ENCODE results near the gene S100A6.
"Not testable (repeated sequence)": the region's sequence is repeated elsewhere in the genome, so short reads cannot be mapped to it uniquely, and the experiment has no call there.

S100A6 gene

GRCh38 chr1:153531638-153532037, 4.2 kb downstream of the S100A6 start:
- no peak for DNase-seq (ENCODE audit: low read depth)

- no peak for DNase-seq (ENCODE audit: low read depth)
These were observed 8.1 kb downstream of the S100A6 start for GRCh38 chr1:153527683-153528040.

- DNase-seq (ENCODE audit: low read depth), result peak; percentile 36
These were observed 8.6 kb downstream of the S100A6 start for GRCh38 chr1:153527023-153527682.

DNA sequence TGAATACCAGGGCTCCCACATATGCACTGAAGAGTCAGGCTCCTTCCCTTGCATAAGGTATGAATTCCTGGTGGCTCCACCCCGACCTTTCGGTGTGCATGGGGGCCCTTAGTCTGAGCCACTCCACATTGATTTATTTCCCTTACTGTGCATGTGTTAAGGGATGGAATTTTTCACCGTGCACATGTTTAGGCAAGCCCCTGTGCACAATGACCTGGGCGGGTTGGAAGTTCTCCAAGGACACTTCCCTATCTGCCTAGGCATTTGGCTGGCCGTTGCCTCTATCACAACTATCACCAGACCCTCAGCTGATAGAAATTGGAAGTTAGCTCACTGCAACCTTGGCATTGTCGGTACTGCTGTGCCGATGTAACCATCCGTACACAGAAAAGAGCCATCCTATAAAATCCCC, 9.7 kb downstream of the S100A6 start:
- DNase-seq (ENCODE audit: low read depth), result no peak

GRCh38 chr1:153525088-153525728, 10.6 kb downstream of the S100A6 start:
- no peak for DNase-seq (ENCODE audit: low read depth)

GRCh38 chr1:153522353-153523048, 13.3 kb downstream of the S100A6 start:
- DNase-seq (ENCODE audit: low read depth), result not testable (repeated sequence)

- DNase-seq (ENCODE audit: low read depth), result not testable (repeated sequence)
These were observed 14.0 kb downstream of the S100A6 start for GRCh38 chr1:153521808-153522207.

DNA sequence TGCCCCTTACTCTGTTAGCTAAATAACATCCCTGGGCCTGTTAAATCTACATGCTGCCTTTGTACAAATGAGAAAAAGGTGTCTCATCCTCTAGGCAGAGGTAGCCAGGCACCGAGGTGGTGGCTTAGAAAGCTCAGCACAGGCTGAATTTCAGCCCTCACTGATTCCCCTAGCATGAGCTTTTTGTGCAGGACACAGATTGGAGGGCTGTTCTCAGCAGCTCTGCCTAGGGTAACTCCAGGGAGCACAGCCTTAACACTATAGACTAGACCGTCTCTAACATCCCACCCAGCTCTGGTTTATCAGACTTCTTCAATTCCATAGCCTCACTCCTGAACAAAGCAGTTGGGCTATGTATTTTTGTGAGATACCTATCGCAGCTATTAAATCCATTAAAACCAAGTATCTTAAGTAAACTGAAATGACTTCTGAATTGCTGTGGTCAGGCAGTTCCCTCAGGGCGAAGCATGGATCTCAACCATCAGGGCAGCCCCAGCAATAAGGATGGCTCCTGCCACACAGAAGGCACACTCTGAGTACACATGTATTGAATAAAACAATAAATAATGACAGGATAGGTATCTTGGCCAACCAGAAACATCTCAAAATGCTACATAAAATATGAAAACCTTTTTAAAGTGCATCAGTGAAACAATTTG, 14.8 kb downstream of the S100A6 start:
- no peak for DNase-seq (ENCODE audit: low read depth)

DNA sequence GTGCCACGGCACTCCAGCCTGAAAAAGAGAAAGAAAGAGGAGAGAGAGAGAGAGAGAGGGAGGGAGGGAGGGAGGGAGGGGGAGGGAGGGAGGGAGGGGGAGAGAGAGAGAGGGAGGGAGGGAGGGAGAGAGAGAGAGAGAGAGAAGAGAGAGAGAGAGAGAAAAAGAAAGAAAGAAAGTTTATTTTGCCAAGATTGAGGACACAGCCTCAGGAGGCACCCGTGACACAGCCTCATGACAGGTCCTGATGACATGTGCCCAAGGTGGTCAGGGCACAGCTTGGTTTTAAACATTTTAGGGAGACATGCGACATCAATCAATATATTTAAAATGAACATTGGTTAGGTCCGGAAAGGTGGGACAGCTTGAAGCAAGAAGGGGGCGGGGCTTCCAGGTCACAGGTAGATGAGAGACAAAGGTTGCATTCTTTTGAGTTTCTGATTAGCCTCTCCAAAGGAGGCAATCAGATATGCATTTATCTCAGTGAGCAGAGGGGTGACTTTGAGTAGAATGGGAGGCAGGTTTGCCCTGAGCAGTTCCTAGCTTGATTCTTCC, 15.6 kb downstream of the S100A6 start:
- not testable (repeated sequence) for DNase-seq (ENCODE audit: low read depth)

GRCh38 chr1:153519242-153519641, 16.5 kb downstream of the S100A6 start:
- DNase-seq (ENCODE audit: low read depth), result no peak

DNA sequence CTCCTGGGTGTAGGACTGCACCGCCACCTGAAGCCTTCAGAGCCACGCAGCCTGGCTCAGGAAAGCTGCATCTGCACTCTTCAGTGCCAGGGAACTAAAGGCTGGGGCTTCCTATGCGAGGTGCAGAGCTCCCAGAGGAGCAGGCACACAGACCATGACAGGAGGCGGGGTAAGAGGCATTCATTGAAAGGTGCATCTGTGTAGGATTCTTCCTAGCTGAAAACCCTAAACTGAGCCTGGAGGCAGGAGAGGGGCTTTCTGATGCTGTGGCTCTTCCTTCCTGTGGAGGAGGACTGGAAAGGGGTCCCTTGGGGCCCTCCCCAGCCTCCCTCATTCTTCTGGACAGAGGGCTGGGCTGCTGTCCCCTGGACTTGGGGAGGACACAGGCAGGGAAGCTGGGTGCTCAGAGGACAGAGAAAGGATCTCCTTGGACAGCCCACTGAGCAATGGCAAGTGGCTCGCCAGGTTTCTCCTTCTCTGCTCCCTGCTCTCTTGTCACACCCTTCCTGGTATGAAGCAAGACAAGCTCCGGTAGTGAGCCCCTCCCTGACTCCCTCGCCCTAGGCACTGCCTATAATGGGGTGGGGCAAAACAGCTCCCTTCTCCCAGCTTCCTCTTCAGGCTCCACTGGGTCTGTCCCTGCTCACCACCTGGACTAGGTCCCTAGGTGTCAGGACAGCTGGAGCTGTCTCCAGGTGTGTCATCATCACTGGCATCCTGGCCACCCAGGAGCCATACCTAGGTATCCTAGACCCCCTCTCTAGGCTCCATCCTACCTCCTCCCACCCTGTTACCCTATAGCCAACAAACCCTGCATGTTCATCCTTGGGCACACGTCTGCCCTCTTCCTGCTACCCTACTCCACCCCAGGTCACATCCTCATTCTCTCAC, 20.0 kb downstream of the S100A6 start:
- no peak for DNase-seq (ENCODE audit: low read depth)

DNA sequence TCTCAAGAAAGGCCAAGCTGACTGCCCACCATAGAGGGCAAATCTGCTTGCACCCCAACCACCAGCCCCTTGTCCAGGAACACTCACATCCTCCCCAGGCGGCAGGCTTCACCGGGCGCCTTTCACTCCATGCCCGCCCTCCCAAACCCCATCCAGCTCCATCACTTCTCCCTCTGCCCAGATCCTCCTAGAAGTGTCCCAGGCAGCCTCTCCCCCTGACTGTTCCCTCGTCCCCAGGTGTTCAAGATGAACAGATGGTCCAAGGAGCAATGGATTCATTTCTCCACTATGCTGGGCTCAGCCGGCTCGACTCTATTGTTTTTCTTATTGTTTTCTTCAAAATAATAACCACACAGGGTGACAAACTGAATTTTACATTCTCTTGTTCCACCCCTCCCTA, 22.1 kb downstream of the S100A6 start:
- DNase-seq (ENCODE audit: low read depth), result no peak

GRCh38 chr1:153513023-153513422, 22.8 kb downstream of the S100A6 start:
- DNase-seq (ENCODE audit: low read depth), result no peak

DNA sequence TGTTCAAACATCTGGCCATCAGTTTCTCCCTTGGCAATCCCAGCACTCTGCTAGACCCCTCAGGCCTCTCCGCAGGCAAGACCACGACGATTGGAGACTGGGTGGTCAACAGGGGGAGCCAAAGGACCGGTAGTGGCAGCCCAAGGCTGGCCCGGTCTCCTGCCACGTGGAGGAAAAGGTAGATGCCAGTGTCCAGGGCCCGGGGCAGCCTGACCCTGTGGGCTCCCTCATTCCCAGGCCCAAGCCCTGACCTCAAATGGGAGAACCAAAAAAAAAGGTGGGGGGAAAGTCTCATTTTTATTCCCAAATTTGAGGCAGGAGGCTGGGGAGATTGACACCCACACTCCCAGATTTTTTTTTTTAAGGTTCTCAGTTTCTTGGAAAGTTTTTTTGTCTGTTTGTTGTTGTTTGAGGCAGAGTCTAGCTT, 24.8 kb downstream of the S100A6 start:
- peak; percentile 66 for DNase-seq (ENCODE audit: low read depth)

- DNase-seq (ENCODE audit: low read depth), result peak; percentile 29
These were observed 25.9 kb downstream of the S100A6 start for GRCh38 chr1:153509729-153510354.

DNA sequence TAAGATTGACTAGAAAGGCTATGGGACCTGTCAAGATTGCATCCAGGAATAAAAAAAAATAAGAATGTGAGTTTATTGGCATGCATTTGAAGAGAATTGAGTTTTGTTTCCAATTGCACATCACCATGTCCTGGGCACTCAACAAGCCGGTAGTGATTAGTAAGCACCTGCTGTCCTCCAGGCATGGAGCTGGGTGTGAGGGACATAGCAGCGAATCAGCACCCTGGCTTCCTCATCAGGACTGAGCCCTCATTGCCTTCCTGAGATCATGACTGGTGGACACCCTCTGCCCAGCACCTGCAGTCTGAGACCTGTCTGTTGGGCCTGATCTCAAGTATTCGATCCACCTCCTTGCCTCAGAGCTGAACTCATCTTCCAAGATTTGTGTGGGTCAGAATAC, 26.8 kb downstream of the S100A6 start:
- DNase-seq (ENCODE audit: low read depth), result no peak

DNA sequence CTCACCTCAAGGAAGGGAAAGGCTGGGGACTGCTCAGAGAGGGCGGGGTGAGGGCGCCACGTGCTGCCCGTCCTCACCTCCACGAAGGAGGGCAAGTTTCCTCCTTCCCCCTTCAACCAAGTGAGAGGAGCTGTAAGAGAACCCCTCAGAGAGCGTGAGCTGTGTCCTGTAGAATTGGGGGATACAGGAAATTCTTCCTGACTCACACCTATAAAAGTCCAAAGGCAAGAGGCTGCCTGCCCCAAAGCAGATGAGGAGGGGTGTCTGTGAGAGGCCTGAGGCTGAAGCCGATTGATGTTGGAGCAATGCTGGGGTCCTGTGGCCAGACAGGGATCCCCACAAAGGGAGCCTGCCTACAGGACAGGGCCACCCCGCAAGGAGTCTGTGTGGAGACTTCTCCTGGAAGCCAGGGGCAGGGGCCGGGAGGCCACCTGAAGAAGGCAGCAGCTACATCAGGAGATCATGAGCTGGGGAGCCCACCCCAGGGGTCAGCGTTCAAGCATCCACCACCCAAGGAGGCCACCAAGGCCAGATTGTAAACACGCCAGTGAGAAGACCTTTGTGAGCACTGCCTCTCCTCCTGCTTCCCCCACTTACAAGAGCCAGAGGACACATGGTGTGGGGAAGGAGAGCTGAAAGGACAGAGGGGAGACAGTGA, 27.7 kb downstream of the S100A6 start:
- no peak for DNase-seq (ENCODE audit: low read depth)

- peak; percentile 90 for DNase-seq (ENCODE audit: low read depth)
These were observed 28.9 kb downstream of the S100A6 start for GRCh38 chr1:153506831-153507413.

DNA sequence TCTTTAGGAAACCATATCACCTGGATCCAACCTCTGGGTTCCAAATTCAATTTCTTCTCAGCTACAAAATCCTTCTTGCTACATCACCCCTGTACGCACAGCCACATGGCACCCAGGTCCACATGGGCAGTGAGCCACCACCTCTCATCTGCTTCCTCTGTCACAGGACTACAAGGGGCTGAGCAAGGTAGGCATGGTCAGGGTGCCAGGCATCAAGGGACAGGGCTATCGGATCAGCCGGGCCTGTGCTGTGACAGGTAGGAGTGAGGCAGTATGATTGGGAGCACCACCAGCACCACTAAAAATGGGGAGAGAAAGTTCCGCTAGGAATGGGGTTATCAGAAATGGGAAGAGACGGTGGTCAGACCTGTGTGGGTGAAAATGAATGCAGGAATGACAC, 29.4 kb downstream of the S100A6 start:
- no peak for DNase-seq (ENCODE audit: low read depth)

DNA sequence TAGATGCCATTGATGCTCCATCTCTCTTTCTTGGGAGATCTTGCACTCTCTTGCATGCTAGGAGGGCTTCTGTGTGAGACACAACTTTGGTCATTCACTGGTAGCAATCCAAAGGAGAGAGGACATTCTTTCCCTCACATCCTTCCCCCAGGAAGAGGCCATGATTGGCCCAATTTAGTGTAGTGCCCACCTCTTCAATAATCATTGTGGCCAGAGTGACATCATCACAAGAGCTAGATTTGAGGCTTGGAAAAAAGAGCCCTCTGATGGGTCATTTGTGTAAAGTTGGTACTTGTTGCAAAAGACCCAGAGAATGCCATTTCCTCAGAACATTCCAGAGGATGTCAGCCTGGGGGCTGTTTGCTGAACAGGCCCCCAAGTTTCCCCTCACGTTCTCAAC, 30.2 kb downstream of the S100A6 start:
- no peak for DNase-seq (ENCODE audit: low read depth)

Data from amniotic epithelial cell (primary cell).